ENCODE results near the gene SLC13A2. TPM values are rescaled to one million over a fixed set of nuclear protein-coding genes. Genes with fewer than 3 reads are reported as not detected.
"Not testable (repeated sequence)": the region's sequence is repeated elsewhere in the genome, so short reads cannot be mapped to it uniquely, and the experiment has no call there.

The SLC13A2 gene
- total RNA-seq, 1 donor from 2014 or later: not detected

- no peak for DNase-seq (ENCODE audit: low spot score)
Measured at GRCh38 chr17:28518578-28518977, 45.1 kb downstream of the SLC13A2 start.

GRCh38 chr17:28519236-28519635 is 45.8 kb downstream of the SLC13A2 start:
- Mint-ChIP-seq H3K27ac (no peak overlapping the region), H3K36me3 (ENCODE audit: low read depth) (no peaks in the 10 kb centered on the region), H3K4me3 (ENCODE audit: low read depth) (no peak overlapping the region), H3K27me3 (ENCODE audit: low read depth) (peaks cover 6% of the 10 kb centered on the region), H3K9me3 (peaks cover 4% of the 10 kb centered on the region), H3K4me1 (ENCODE audit: low read depth) (no peaks in the 10 kb centered on the region)
- DNase-seq (ENCODE audit: low spot score): no peak
- intact Hi-C loops (cut with micrococcal nuclease): no loop called here

More at GRCh38 chr17:28518578-28518977, 45.1 kb downstream of the SLC13A2 start:
- no peaks in the 10 kb centered on the region for H3K36me3 Mint-ChIP-seq (ENCODE audit: low read depth)
- H3K27me3 Mint-ChIP-seq (ENCODE audit: low read depth): peaks cover 6% of the 10 kb centered on the region
- no peak overlapping the region for H3K27ac Mint-ChIP-seq
- H3K4me3 Mint-ChIP-seq (ENCODE audit: low read depth): no peak overlapping the region
- no peaks in the 10 kb centered on the region for H3K4me1 Mint-ChIP-seq (ENCODE audit: low read depth)
- intact Hi-C loops (cut with micrococcal nuclease): no loop called here
- peaks cover 4% of the 10 kb centered on the region for H3K9me3 Mint-ChIP-seq

- peaks cover 4% of the 10 kb centered on the region for H3K9me3 Mint-ChIP-seq
- no peak overlapping the region for H3K27ac Mint-ChIP-seq
- H3K36me3 Mint-ChIP-seq (ENCODE audit: low read depth): no peaks in the 10 kb centered on the region
- no peaks in the 10 kb centered on the region for H3K4me1 Mint-ChIP-seq (ENCODE audit: low read depth)
- intact Hi-C loops (cut with micrococcal nuclease): no loop called here
- no peak overlapping the region for H3K4me3 Mint-ChIP-seq (ENCODE audit: low read depth)
- DNase-seq (ENCODE audit: low spot score): no peak
- peaks cover 6% of the 10 kb centered on the region for H3K27me3 Mint-ChIP-seq (ENCODE audit: low read depth)
Measured at GRCh38 chr17:28520687-28521086, 47.2 kb downstream of the SLC13A2 start.

- Mint-ChIP-seq H3K27me3 (ENCODE audit: low read depth) (peaks cover 6% of the 10 kb centered on the region), H3K4me1 (ENCODE audit: low read depth) (no peaks in the 10 kb centered on the region), H3K36me3 (ENCODE audit: low read depth) (no peaks in the 10 kb centered on the region), H3K9me3 (peaks cover under 1% of the 10 kb centered on the region), H3K4me3 (ENCODE audit: low read depth) (no peak overlapping the region), H3K27ac (no peak overlapping the region)
- intact Hi-C loops (cut with micrococcal nuclease): no loop called here
- DNase-seq (ENCODE audit: low spot score): no peak
Measured at GRCh38 chr17:28521311-28522085, 48.1 kb downstream of the SLC13A2 start.

GRCh38 chr17:28522281-28522680 is 48.8 kb downstream of the SLC13A2 start:
- H3K9me3 Mint-ChIP-seq; H3K27me3 Mint-ChIP-seq (ENCODE audit: low read depth); intact Hi-C loops (cut with micrococcal nuclease); H3K4me1 Mint-ChIP-seq (ENCODE audit: low read depth); H3K27ac Mint-ChIP-seq; H3K4me3 Mint-ChIP-seq (ENCODE audit: low read depth); H3K36me3 Mint-ChIP-seq (ENCODE audit: low read depth); DNase-seq (ENCODE audit: low spot score): not testable (repeated sequence)

GRCh38 chr17:28523186-28523585 is 49.7 kb downstream of the SLC13A2 start:
- DNase-seq (ENCODE audit: low spot score): no peak
- Mint-ChIP-seq H3K27ac (no peak overlapping the region), H3K4me3 (ENCODE audit: low read depth) (no peak overlapping the region), H3K9me3 (no peaks in the 10 kb centered on the region), H3K36me3 (ENCODE audit: low read depth) (no peaks in the 10 kb centered on the region), H3K4me1 (ENCODE audit: low read depth) (no peaks in the 10 kb centered on the region), H3K27me3 (ENCODE audit: low read depth) (peaks cover 6% of the 10 kb centered on the region)
- intact Hi-C loops (cut with micrococcal nuclease): no loop called here

GRCh38 chr17:28523876-28524275 is 50.4 kb downstream of the SLC13A2 start:
- DNase-seq (ENCODE audit: low spot score): no peak
- no peaks in the 10 kb centered on the region for H3K9me3 Mint-ChIP-seq
- no peaks in the 10 kb centered on the region for H3K4me1 Mint-ChIP-seq (ENCODE audit: low read depth)
- no peaks in the 10 kb centered on the region for H3K36me3 Mint-ChIP-seq (ENCODE audit: low read depth)
- intact Hi-C loops (cut with micrococcal nuclease): no loop called here
- H3K27me3 Mint-ChIP-seq (ENCODE audit: low read depth): peaks cover 2% of the 10 kb centered on the region
- no peak overlapping the region for H3K27ac Mint-ChIP-seq
- no peak overlapping the region for H3K4me3 Mint-ChIP-seq (ENCODE audit: low read depth)

GRCh38 chr17:28524476-28525424 is 51.3 kb downstream of the SLC13A2 start:
- H3K27me3 Mint-ChIP-seq (ENCODE audit: low read depth): no peaks in the 10 kb centered on the region
- no peaks in the 10 kb centered on the region for H3K36me3 Mint-ChIP-seq (ENCODE audit: low read depth)
- no peaks in the 10 kb centered on the region for H3K9me3 Mint-ChIP-seq
- H3K4me3 Mint-ChIP-seq (ENCODE audit: low read depth): no peak overlapping the region
- intact Hi-C loops (cut with micrococcal nuclease): no loop called here
- no peak for DNase-seq (ENCODE audit: low spot score)
- no peaks in the 10 kb centered on the region for H3K4me1 Mint-ChIP-seq (ENCODE audit: low read depth)
- H3K27ac Mint-ChIP-seq: no peak overlapping the region

GRCh38 chr17:28526381-28526780 is 52.9 kb downstream of the SLC13A2 start:
- Mint-ChIP-seq H3K4me3 (ENCODE audit: low read depth) (no peak overlapping the region), H3K36me3 (ENCODE audit: low read depth) (no peaks in the 10 kb centered on the region), H3K27me3 (ENCODE audit: low read depth) (no peaks in the 10 kb centered on the region), H3K9me3 (no peaks in the 10 kb centered on the region), H3K4me1 (ENCODE audit: low read depth) (no peaks in the 10 kb centered on the region), H3K27ac (no peak overlapping the region)
- intact Hi-C loops (cut with micrococcal nuclease): no loop called here
- DNase-seq (ENCODE audit: low spot score): no peak

- Mint-ChIP-seq H3K4me3 (ENCODE audit: low read depth) (no peak overlapping the region), H3K36me3 (ENCODE audit: low read depth) (no peaks in the 10 kb centered on the region), H3K4me1 (ENCODE audit: low read depth) (no peaks in the 10 kb centered on the region), H3K27me3 (ENCODE audit: low read depth) (no peaks in the 10 kb centered on the region), H3K9me3 (no peaks in the 10 kb centered on the region), H3K27ac (no peak overlapping the region)
- no peak for DNase-seq (ENCODE audit: low spot score)
- intact Hi-C loops (cut with micrococcal nuclease): no loop called here
Measured at GRCh38 chr17:28527181-28527681, 53.8 kb downstream of the SLC13A2 start.

- DNase-seq (ENCODE audit: low spot score): no peak
- no peak overlapping the region for H3K27ac Mint-ChIP-seq
- H3K4me3 Mint-ChIP-seq (ENCODE audit: low read depth): no peak overlapping the region
- no peaks in the 10 kb centered on the region for H3K4me1 Mint-ChIP-seq (ENCODE audit: low read depth)
- no peaks in the 10 kb centered on the region for H3K9me3 Mint-ChIP-seq
- intact Hi-C loops (cut with micrococcal nuclease): no loop called here
- no peaks in the 10 kb centered on the region for H3K27me3 Mint-ChIP-seq (ENCODE audit: low read depth)
- no peaks in the 10 kb centered on the region for H3K36me3 Mint-ChIP-seq (ENCODE audit: low read depth)
Measured at GRCh38 chr17:28527859-28528258, 54.4 kb downstream of the SLC13A2 start.

- no peaks in the 10 kb centered on the region for H3K27me3 Mint-ChIP-seq (ENCODE audit: low read depth)
- no peak overlapping the region for H3K4me3 Mint-ChIP-seq (ENCODE audit: low read depth)
- H3K36me3 Mint-ChIP-seq (ENCODE audit: low read depth): no peaks in the 10 kb centered on the region
- DNase-seq (ENCODE audit: low spot score): no peak
- no peaks in the 10 kb centered on the region for H3K9me3 Mint-ChIP-seq
- H3K4me1 Mint-ChIP-seq (ENCODE audit: low read depth): no peaks in the 10 kb centered on the region
- H3K27ac Mint-ChIP-seq: no peak overlapping the region
- intact Hi-C loops (cut with micrococcal nuclease): no loop called here
Measured at GRCh38 chr17:28528327-28529012, 55.0 kb downstream of the SLC13A2 start.

All from activated T-helper 2 cell treated with anti-CD3 and anti-CD28 coated beads, Interferon-gamma antibody, Interleukin-2, Interleukin-4, amounts not matched to agents 10 μg/mL and 5 μg/mL and 100 μg/mL, durations not matched to agents 14 hours and 24 hours and 36 hours (primary cell).